ENCODE measurements around the gene CHRNA9. TPM values are rescaled to one million over a fixed set of nuclear protein-coding genes. Genes with fewer than 3 reads are reported as not detected.
"Not testable (repeated sequence)": the region's sequence is repeated elsewhere in the genome, so short reads cannot be mapped to it uniquely, and the experiment has no call there.

CHRNA9 gene
- polyA plus RNA-seq, 1 of the 3 experiments (the other 2 are of a cell fraction) = 0.05 TPM

DNA sequence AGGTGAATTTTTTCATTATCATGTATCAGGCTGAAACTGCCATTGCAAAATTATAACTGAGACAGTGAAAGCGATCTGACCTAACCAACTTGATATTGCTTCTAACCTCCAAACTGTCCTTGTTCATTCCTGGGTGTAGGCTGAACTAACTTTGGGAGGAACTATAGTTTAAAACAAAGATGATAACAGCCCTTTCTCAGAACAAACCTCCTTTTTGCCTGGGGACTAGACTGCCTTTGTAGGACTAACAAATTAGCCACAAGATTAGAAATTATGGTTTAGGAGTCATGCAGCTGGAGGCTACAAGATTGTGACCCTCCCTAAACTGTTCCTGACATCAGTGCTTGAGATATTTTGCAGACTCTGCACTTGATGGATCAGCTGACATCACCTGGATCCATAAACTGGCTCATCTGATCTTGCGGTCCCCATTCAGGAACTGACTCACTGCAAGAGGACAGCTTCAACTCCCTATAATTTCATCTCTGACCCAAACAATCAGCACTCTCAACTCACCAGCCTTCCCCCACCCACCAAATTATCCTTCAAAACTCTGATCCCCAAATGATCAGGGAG lies 44.4 kb upstream of the CHRNA9 start:
- H3K79me2 ChIP-seq (ENCODE audit: insufficient read depth); H3K36me3 ChIP-seq (replicated peaks in 1 of 2; ENCODE audit: control insufficient read depth in 1 of 2, insufficient read depth in 2 of 2, low read length in 1 of 2); H3K4me1 ChIP-seq (ENCODE audit: control insufficient read depth in 1 of 2, insufficient read depth in 2 of 2, low read depth in 1 of 2, low read length in 1 of 2); H4K20me1 ChIP-seq (ENCODE audit: insufficient read depth); H3K4me3 ChIP-seq (ENCODE audit: low read depth in 2 of 2, low read length in 1 of 2); H3K9ac ChIP-seq; DNase-seq; H3K9me3 ChIP-seq; H3K27me3 ChIP-seq (ENCODE audit: insufficient read depth); H2AFZ ChIP-seq (ENCODE audit: low read depth); H3K4me2 ChIP-seq; POLR2A ChIA-PET; H3K27ac ChIP-seq (ENCODE audit: low read depth in 2 of 2, low read length in 1 of 2); H3K9me2 ChIP-seq: not testable (repeated sequence)
- 67% methylated on average over 2 of the region's 2 CpGs for WGBS (ENCODE audit: low lambda C conversion rate)
- peaks cover 11% of the 10 kb centered on the region for H3F3A ChIP-seq (replicated peaks; ENCODE audit: insufficient read depth)
- CTCF ChIA-PET = interaction anchor here (0.6 to 0.8 kb wide), 2 partner anchors 25 to 35 kb away, joined by 3 read pairs; no protein-coding TSS in a partner anchor
- peak in 1 of 2 experiments; percentile 65; a peak in 1 of 4 replicates for TF ChIP-seq EP300 (IDR thresholded peaks at IDR 0.05; ENCODE audit: borderline replicate concordance in 1 of 2, low read depth in 1 of 2, low read length in 1 of 2)
- peak; percentile 37; the same call in 1 of the 2 replicates for TF ChIP-seq FOSL2 (IDR thresholded peaks at IDR 0.05; ENCODE audit: borderline replicate concordance, low read depth)
- peak; percentile 89 for TF ChIP-seq PBX3 (IDR thresholded peaks at IDR 0.05)
- TF ChIP-seq JUND (IDR thresholded peaks at IDR 0.05) = peak; percentile 73
- TF ChIP-seq TEAD4 (IDR thresholded peaks at IDR 0.05; ENCODE audit: borderline replicate concordance, insufficient read depth) = 0 out of 2 replicates have a peak, but pooled peaks have one; percentile 48
- TF ChIP-seq TCF12 (IDR thresholded peaks at IDR 0.05) = peak; percentile 91

GRCh38 chr4:40292313-40292759 lies 42.8 kb upstream of the CHRNA9 start:
- Histone ChIP-seq H3K79me2 (ENCODE audit: insufficient read depth) (no peaks in the 10 kb centered on the region), H3K9ac (no peak overlapping the region), H3K27me3 (ENCODE audit: insufficient read depth) (no peaks in the 10 kb centered on the region), H3K9me2 (no peaks in the 10 kb centered on the region), H4K20me1 (ENCODE audit: insufficient read depth) (no peaks in the 10 kb centered on the region), H3F3A (replicated peaks; ENCODE audit: insufficient read depth) (peaks cover 11% of the 10 kb centered on the region), H3K27ac (ENCODE audit: low read depth in 2 of 2, low read length in 1 of 2) (no peak overlapping the region), H3K4me2 (no peak overlapping the region), H3K9me3 (no peaks in the 10 kb centered on the region), H2AFZ (ENCODE audit: low read depth) (no peak overlapping the region; the same call in 1 of the 2 replicates), H3K36me3 (replicated peaks in 1 of 2; ENCODE audit: control insufficient read depth in 1 of 2, insufficient read depth in 2 of 2, low read length in 1 of 2) (no peaks in the 10 kb centered on the region), H3K4me3 (ENCODE audit: low read depth in 2 of 2, low read length in 1 of 2) (no peak overlapping the region), H3K4me1 (ENCODE audit: control insufficient read depth in 1 of 2, insufficient read depth in 2 of 2, low read depth in 1 of 2, low read length in 1 of 2) (no peaks in the 10 kb centered on the region)
- DNase-seq = no peak
- ChIA-PET POLR2A (no interaction called here), CTCF (interaction anchor here (0.9 to 1.7 kb wide), 2 partner anchors 17 to 25 kb away, joined by 5 to 6 read pairs; no protein-coding TSS in a partner anchor)
- no peak for TF ChIP-seq USF2 (IDR thresholded peaks at IDR 0.05; ENCODE audit: borderline replicate concordance, low read depth, low read length)
- TF ChIP-seq, protein P1, sequence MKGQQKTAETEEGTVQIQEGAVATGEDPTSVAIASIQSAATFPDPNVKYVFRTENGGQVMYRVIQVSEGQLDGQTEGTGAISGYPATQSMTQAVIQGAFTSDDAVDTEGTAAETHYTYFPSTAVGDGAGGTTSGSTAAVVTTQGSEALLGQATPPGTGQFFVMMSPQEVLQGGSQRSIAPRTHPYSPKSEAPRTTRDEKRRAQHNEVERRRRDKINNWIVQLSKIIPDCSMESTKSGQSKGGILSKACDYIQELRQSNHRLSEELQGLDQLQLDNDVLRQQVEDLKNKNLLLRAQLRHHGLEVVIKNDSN (IDR thresholded peaks at IDR 0.05; ENCODE audit: borderline replicate concordance, low read depth) = peak; percentile 83
- TF ChIP-seq GABPA (IDR thresholded peaks at IDR 0.05; ENCODE audit: low read depth) = peak; percentile 24; the same call in 1 of the 2 replicates
- WGBS (ENCODE audit: low lambda C conversion rate) = 100% methylated on average over 2 of the region's 2 CpGs
